BJ (cell line): ENCODE data around the gene MRPS5. TPM values are rescaled to one million over a fixed set of nuclear protein-coding genes. Genes with fewer than 3 reads are reported as not detected.

Experiments used
- CTCF ChIA-PET: fragments of 350-600 bp; formaldehyde crosslinking; extraction: SDS; loops from one replicate; lab custom pipeline; 2021; ENCODE audit warnings: antibody characterized with exemption, inconsistent platforms; lab: Yijun Ruan, JAX
- POLR2A ChIA-PET: fragments of 300-600 bp; sonication (Branson Sonifier 250); formaldehyde crosslinking; extraction: SDS; loops from one replicate; lab custom pipeline; 2021; ENCODE audit warnings: antibody characterized with exemption; lab: Charles Lee
- DNase-seq: peaks from one replicate; pipeline ENCODE4 v3.0.0-alpha.2; 2011; ENCODE audit warnings: low read depth
- H3K27me3 ChIP-seq: 2 replicates; pipeline ENCODE4 v1.6.0; 2011; ENCODE audit warnings: low read length; ENCODE audit not compliant: control insufficient read depth, insufficient read depth
- H3K36me3 ChIP-seq: 2 replicates; pipeline ENCODE4 v1.5.1; 2011; ENCODE audit warnings: low read length; ENCODE audit not compliant: control insufficient read depth, insufficient read depth
- H3K4me3 ChIP-seq: 2 replicates; pipeline ENCODE4 v1.5.1; 2011; ENCODE audit warnings: low read depth, mild to moderate bottlenecking, control low read depth, low read length
- CTCF ChIP-seq: IDR thresholded peaks from 2 replicates; pipeline ENCODE4 v1.5.1; 2011; ENCODE audit warnings: low read depth, mild to moderate bottlenecking, control low read depth, inconsistent platforms, low read length, moderate library complexity; ENCODE audit not compliant: insufficient read depth
- polyA plus RNA-seq: library from polyadenylated mRNA; depleted of rRNA; stranded (reverse); fragments of >200 nt; gene quantifications from 2 replicates; pipeline ENCODE4 v1.2.3, GENCODE V29; 2011

The MRPS5 gene
- polyA plus RNA-seq, 1 experiment = 38.3 TPM

DNA sequence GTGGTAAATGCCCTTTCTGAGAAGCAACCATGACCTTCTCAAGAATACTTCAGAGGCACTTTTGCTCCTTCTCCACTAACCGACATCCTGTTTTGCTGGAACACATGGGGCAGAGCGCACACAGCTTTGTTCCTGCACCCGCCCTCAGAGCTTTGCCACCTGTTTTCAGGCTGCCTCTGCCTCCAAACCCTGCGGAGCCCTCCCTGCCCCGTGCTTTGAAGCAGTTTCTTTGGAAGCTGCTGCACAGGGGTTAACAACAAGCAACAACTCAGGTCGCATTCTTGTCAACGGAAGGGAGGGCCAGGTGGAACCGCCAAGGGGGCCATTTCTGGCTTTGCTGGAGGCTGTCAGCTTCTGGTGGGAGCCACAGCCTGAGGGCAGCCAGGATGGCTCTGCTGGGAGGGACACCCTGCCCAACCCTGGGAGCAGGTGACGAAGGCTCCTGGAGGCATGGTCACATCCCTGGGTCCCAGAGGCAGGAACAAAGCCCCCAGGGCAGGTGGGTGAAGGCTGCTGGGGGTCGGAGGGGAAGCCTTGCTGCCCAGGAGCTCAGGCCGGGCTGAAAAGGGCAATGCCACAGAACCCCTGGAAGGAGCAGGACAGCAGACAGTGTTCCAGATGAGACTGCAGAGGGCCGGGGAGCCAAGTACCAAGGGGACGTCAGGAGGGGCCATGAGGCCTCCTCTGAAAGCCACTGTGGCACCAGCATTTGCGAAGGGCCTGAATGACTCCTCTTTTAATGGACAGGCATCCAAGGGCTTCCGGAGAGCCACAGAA lies 46.8 kb downstream of the MRPS5 start:
- no peak for TF ChIP-seq CTCF
- ChIA-PET CTCF (interaction anchor here (0.8 to 2.5 kb wide), 8 partner anchors 10 to 50 kb away, joined by 3 to 13 read pairs (median 8); partner anchors contain the start of genes MAL and MRPS5), POLR2A (no interaction called here)
- H3K4me3 ChIP-seq = no peak overlapping the region
- no peaks in the 10 kb centered on the region for H3K36me3 ChIP-seq
- peaks cover 14% of the 10 kb centered on the region for H3K27me3 ChIP-seq
- DNase-seq = no peak

- Histone ChIP-seq H3K36me3 (no peaks in the 10 kb centered on the region), H3K4me3 (no peak overlapping the region), H3K27me3 (peaks cover 11% of the 10 kb centered on the region)
- no peak for DNase-seq
- no peak for TF ChIP-seq CTCF
- CTCF ChIA-PET = interaction anchor here (0.8 to 1.6 kb wide), 3 partner anchors 31 to 52 kb away, joined by 3 to 4 read pairs (median 3); no protein-coding TSS in a partner anchor
- POLR2A ChIA-PET = no interaction called here
Measured at GRCh38 chr2:95073856-95074662, 47.5 kb downstream of the MRPS5 start.

GRCh38 chr2:95072424-95072823 lies 49.2 kb downstream of the MRPS5 start:
- no peak overlapping the region for H3K4me3 ChIP-seq
- no peak for DNase-seq
- no peaks in the 10 kb centered on the region for H3K36me3 ChIP-seq
- ChIA-PET CTCF (interaction anchor here (0.6 to 1.6 kb wide), 2 partner anchors 44 to 134 kb away, joined by 3 to 4 read pairs; no protein-coding TSS in a partner anchor), POLR2A (no interaction called here)
- peaks cover 6% of the 10 kb centered on the region for H3K27me3 ChIP-seq
- no peak for TF ChIP-seq CTCF

DNA sequence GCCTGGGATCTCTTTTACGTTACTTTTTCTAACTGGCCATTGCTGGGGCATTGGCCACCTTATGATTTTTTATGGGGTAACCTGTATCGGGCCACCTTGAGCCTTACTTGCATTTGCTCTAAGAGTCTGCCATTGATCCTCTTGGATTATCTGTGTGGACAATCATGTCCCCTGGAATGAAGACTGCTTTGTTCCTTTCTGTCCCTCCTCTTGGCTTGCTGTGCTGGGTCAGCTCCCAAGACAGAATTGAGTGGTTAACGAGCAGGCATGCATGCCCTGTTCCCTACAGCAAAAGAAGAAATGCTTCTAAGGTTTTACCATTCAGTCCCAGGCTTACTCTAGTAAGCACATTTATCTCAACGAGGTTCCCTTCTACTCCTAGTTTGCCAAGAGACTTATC lies 49.8 kb downstream of the MRPS5 start:
- H3K4me3 ChIP-seq = no peak overlapping the region
- no peaks in the 10 kb centered on the region for H3K36me3 ChIP-seq
- H3K27me3 ChIP-seq = peaks cover 6% of the 10 kb centered on the region
- DNase-seq = no peak
- no peak for TF ChIP-seq CTCF
- ChIA-PET POLR2A (no interaction called here), CTCF (no interaction called here)

DNA sequence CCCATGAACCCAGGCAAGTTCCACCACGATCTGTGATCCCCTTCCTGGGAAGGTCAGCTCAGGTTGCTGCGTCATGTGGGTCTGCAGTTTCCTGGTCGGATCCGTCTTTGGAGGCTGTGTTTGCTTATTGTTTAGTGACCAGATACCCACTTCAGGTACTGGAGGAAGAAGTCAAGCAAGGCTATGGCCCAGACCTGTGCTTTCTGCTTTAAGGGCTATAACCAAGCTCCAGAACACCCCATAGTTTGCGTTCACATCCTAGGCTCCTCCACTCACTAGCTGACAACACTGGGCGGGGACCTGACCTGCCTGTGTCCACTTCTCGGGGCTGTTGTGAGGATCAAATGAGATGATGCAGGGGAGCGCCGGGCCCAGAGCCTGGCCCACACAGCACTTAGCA lies 52.1 kb downstream of the MRPS5 start:
- no peaks in the 10 kb centered on the region for H3K36me3 ChIP-seq
- no peak overlapping the region for H3K4me3 ChIP-seq
- no peak for DNase-seq
- ChIA-PET POLR2A (no interaction called here), CTCF (no interaction called here)
- TF ChIP-seq CTCF = no peak
- peaks cover 4% of the 10 kb centered on the region for H3K27me3 ChIP-seq
